K562 (cell line): ENCODE measurements around the gene TAMALIN. TPM values are rescaled to one million over a fixed set of nuclear protein-coding genes. Genes with fewer than 3 reads are reported as not detected.

Experiments
- ARID3A ChIP-seq: IDR thresholded peaks from 2 replicates; pipeline ENCODE4 v1.6.1; 2012; ENCODE audit warnings: low read depth, low read length, improper control_type of control experiment, borderline replicate concordance
- CUX1 ChIP-seq: fragments of 200-800 bp; sonication (Bioruptor generic); IDR thresholded peaks from 2 replicates; pipeline ENCODE4 v1.6.1; 2016; ENCODE audit warnings: missing genetic modification characterization, missing compliant biosample characterization
- EP300 ChIP-seq: IDR thresholded peaks from 2 replicates; pipeline ENCODE4 v1.6.1; 2012; ENCODE audit warnings: low read length, improper control_type of control experiment
- EZH2 ChIP-seq: IDR thresholded peaks from 2 replicates; pipeline ENCODE4 v1.6.1; 2012; ENCODE audit warnings: low read depth, mild to moderate bottlenecking, inconsistent platforms, low read length, borderline replicate concordance
- FOXP1 ChIP-seq: sonication (generic); formaldehyde crosslinking; IDR thresholded peaks from 2 replicates; pipeline ENCODE4 v1.8.0; 2022; ENCODE audit warnings: mild to moderate bottlenecking, missing genetic modification reagents
- MEF2A ChIP-seq: IDR thresholded peaks from 2 replicates; pipeline ENCODE4 v1.6.1; 2011; ENCODE audit warnings: low read depth, mild to moderate bottlenecking, low read length, moderate library complexity; ENCODE audit not compliant: control insufficient read depth
- NFE2 ChIP-seq: IDR thresholded peaks from 2 replicates; pipeline ENCODE4 v1.6.1; 2014; ENCODE audit warnings: antibody characterized with exemption, low read depth
- PKNOX1 ChIP-seq: fragments of 450-650 bp; IDR thresholded peaks from 2 replicates; pipeline ENCODE4 v1.6.1; 2016
- RAD21 ChIP-seq, 2 experiments: fragments of 250-450 bp in 1 of 2; fragments of 450-650 bp in 1 of 2; sonication (Bioruptor Pico) in 1 of 2; formaldehyde crosslinking in 1 of 2; IDR thresholded peaks in 1 of 2; conservative IDR thresholded peaks in 1 of 2; 2 replicates each; pipeline versions ENCODE4 v1.4.0 to v1.8.0; 2020 to 2022; ENCODE audit warnings: mild to moderate bottlenecking in 2 of 2, moderate library complexity in 1 of 2
- SIX5 ChIP-seq, 2 experiments: IDR thresholded peaks; 2 replicates each; pipeline ENCODE4 v1.6.1; 2011; ENCODE audit warnings: low read length in 2 of 2, borderline replicate concordance in 1 of 2, low read depth in 1 of 2, mild to moderate bottlenecking in 1 of 2, moderate library complexity in 1 of 2; ENCODE audit not compliant: insufficient read depth in 1 of 2
- ZBTB11 ChIP-seq, 3 experiments: fragments of 200-800 bp in 1 of 3; fragments of 250-450 bp in 1 of 3; fragments of 450-650 bp in 1 of 3; sonication (Bioruptor Pico) in 1 of 3; sonication (Bioruptor generic) in 1 of 3; formaldehyde crosslinking in 1 of 3; IDR thresholded peaks; 2 replicates each; pipeline versions ENCODE4 v1.6.1 to v1.8.0; 2016 to 2022; ENCODE audit warnings: mild to moderate bottlenecking in 2 of 3, missing genetic modification characterization in 2 of 3, missing compliant biosample characterization in 1 of 3, moderate library complexity in 1 of 3
- polyA plus RNA-seq, 8 experiments: library from polyadenylated mRNA; depleted of rRNA in 4 of 8; stranded (reverse) in 5 of 8; unstranded in 3 of 8; fragments of >200 nt; fragmentation: Nextera tagmentation in 2 of 8; fragmentation: Illumina TruSeq in 1 of 8; extraction: Ambion mirVana in 2 of 8; extraction: Trizol in 1 of 8; gene quantifications; 2 replicates each; pipeline versions ENCODE4 v1.2.1 to v1.2.3, GENCODE V29; 2011 to 2014; ENCODE audit warnings: inconsistent platforms in 1 of 8, missing spikeins in 1 of 8
- total RNA-seq, 7 experiments: library from RNA; depleted of rRNA in 6 of 7; stranded (reverse); fragments of >200 nt in 6 of 7; fragmentation: Illumina TruSeq in 2 of 7; extraction: Trizol in 2 of 7; gene quantifications; 2 replicates each; pipeline versions ENCODE4 v1.2.1 to v1.2.3, GENCODE V29; 2011 to 2021; ENCODE audit warnings: low replicate concordance in 1 of 7

The TAMALIN gene
- total and polyA plus RNA-seq, 9 of the 15 experiments (the other 6 are each of a cell fraction or from before 2014, with no cell fraction given), result 0.74 to 2.2 (median 1.5) TPM; not detected in 2

DNA sequence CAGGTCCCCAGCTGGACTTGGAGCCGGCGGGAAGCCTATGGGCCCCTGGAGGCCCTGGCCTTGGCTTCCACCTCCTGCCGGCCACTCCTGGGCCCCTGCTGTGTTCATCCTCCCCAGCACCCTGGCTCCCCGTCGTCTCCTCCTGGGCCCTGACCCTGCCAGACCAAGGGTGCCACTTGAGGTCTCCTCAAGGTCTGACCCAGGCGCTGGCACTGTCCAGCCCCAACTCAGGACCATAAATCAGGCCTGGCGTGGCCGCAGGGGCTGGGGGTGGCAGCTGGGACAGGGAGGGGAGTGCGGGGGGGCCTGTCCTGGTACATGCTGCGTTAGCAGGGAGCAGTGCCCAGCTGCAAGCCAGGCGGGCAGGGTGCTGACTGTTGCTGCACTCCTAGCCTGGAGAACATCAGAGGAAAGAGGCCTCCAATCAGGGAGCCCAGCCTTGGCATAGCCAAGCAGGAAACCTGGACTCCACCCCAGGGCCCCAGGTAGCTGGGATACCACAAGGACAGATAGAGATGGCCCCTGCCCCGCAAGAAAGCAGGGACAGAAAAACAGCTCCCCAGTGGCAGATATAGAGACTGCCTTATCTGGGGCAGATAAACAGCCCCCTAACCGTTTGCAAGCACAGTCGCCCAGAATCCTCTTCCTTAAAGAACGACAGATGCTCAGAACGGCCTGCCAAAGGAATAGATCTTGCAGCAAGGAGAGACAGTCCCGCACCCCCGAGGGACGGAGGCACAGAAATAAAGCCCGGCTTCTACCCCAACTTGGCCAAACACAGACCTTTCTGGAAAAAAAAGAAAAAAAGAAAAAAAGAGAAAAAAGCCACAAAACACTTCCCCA is 56.6 kb downstream of the TAMALIN start (continued):
- TF ChIP-seq ZBTB11 (CRISPR knock-in tag; IDR thresholded peaks at IDR 0.05) (no peak), FOXP1 (CRISPR knock-in tag) (no peak), NFE2 (no peak), EZH2 (no peak), RAD21 (CRISPR knock-in tag; conservative IDR thresholded peaks at IDR 0.05 in 1 of 2, IDR thresholded peaks at IDR 0.05 in 1 of 2) (no peak), ARID3A (no peak), EP300 (peak; percentile 18; the same call in 1 of the 2 replicates), PKNOX1 (no peak), MEF2A (no peak), CUX1 (CRISPR knock-in tag) (no peak), SIX5 (IDR thresholded peaks at IDR 0.05; ENCODE audit: borderline replicate concordance in 1 of 2, insufficient read depth in 1 of 2, low read depth in 1 of 2, low read length in 2 of 2) (no peak)
